ENCODE results near the gene NOS3. TPM values are rescaled to one million over a fixed set of nuclear protein-coding genes. Genes with fewer than 3 reads are reported as not detected.

Gene NOS3
- total RNA-seq, 1 donor from 2014 or later = 0.22 TPM

DNA sequence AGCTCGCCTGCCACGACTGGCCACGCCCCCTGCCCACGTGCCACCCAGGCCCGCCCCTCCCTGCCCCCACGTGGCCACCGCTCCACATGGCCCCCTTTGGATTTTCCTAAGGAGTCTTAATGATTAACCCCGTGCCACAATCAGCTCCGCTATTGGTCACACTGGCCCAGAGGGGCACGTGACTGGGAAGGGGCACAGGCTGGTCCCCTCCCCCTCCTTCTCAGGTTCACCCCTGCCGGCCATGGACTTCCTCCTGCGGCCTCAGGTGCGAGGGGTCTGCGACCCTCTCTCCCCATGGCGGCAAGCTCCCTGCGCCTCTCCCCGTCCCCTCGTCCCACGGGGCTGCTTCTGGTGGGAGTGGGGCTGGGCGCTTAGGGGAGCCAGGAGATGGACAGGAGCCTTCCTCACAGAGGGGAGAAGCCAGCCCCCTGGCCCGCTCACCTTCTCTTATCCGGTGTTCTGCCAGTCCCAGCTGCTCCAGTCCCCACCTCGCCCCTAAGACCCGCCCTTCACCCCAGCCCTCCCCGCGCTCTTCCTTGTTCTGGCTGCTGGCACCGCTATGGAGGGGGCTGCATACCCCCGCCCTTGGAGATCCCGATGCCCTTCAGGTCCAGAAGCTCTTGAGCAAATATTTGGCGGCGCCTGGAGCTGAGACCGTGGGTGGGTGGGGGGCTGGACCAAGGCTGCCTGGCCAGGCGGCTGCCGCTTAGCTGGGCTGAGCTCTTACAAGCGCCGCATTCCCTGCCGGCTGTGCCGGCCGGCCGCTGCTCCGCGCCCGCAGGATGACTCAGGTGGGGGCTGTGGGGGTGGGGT, 71.8 kb downstream of the NOS3 start:
- H3K27me3 Mint-ChIP-seq = no peaks in the 10 kb centered on the region
- H3K36me3 Mint-ChIP-seq (ENCODE audit: low read depth) = peaks cover 33% of the 10 kb centered on the region
- DNase-seq (no peak), ATAC-seq (ENCODE audit: low read depth) (no peak)
- ChIA-PET CTCF (no interaction called here), POLR2A (interaction anchor here (0.6 to 0.9 kb wide), 2 partner anchors 50 to 814 kb away, joined by 3 read pairs; partner anchors contain the start of gene PRKAG2)
- intact Hi-C loops (cut with micrococcal nuclease) = no loop called here
- H3K4me3 Mint-ChIP-seq = no peak overlapping the region
- H3K27ac Mint-ChIP-seq = no peak overlapping the region
- peaks cover 27% of the 10 kb centered on the region for H3K4me1 Mint-ChIP-seq
- H3K9me3 Mint-ChIP-seq = no peaks in the 10 kb centered on the region
- TF ChIP-seq, protein P1, sequence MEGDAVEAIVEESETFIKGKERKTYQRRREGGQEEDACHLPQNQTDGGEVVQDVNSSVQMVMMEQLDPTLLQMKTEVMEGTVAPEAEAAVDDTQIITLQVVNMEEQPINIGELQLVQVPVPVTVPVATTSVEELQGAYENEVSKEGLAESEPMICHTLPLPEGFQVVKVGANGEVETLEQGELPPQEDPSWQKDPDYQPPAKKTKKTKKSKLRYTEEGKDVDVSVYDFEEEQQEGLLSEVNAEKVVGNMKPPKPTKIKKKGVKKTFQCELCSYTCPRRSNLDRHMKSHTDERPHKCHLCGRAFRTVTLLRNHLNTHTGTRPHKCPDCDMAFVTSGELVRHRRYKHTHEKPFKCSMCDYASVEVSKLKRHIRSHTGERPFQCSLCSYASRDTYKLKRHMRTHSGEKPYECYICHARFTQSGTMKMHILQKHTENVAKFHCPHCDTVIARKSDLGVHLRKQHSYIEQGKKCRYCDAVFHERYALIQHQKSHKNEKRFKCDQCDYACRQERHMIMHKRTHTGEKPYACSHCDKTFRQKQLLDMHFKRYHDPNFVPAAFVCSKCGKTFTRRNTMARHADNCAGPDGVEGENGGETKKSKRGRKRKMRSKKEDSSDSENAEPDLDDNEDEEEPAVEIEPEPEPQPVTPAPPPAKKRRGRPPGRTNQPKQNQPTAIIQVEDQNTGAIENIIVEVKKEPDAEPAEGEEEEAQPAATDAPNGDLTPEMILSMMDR (IDR thresholded peaks at IDR 0.05) = no peak

DNA sequence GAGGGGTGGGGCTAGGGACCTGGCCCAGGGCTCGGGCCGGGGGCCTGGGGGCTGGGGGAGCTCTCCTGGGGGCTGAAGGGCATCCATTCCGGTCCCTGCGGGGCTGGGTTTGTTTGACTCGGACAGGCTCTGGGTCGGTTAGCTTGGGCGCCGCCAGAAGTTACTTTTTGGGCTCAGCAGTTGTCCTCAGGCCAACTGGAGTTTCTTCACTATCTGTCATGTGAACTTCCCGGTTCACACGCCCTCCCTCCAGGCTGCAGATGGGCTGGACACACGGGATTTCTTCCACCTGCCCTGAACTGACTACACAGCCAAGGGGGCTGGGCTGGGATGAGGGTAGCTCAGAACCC, 72.4 kb downstream of the NOS3 start:
- Mint-ChIP-seq H3K27me3 (no peaks in the 10 kb centered on the region), H3K4me1 (peaks cover 27% of the 10 kb centered on the region), H3K36me3 (ENCODE audit: low read depth) (peaks cover 38% of the 10 kb centered on the region), H3K27ac (no peak overlapping the region), H3K9me3 (no peaks in the 10 kb centered on the region), H3K4me3 (no peak overlapping the region)
- ChIA-PET POLR2A (interaction anchor here (0.6 to 0.9 kb wide), 3 partner anchors 17 to 814 kb away, joined by 3 read pairs; partner anchors contain the start of genes FASTK and PRKAG2), CTCF (no interaction called here)
- intact Hi-C loops (cut with micrococcal nuclease) = no loop called here
- TF ChIP-seq, protein P1 (IDR thresholded peaks at IDR 0.05) = no peak
- DNase-seq (no peak), ATAC-seq (ENCODE audit: low read depth) (no peak)

Other genes with a start within 250 kb of the NOS3 start
- gene TMEM176B, start 190.7 kb upstream of the NOS3 start, total RNA-seq = 0.47 TPM in 1 of 2 replicates, not detected in the other
- not detected in 2 replicates for gene TMEM176A, start 190.2 kb upstream of the NOS3 start, total RNA-seq
- not detected in 2 replicates for gene AOC1, start 138.5 kb upstream of the NOS3 start, total RNA-seq
- gene KCNH2, start 12.7 kb upstream of the NOS3 start, total RNA-seq = 0.12 and 0.29 TPM in 2 replicates
- gene ATG9B, start 33.5 kb downstream of the NOS3 start, total RNA-seq = 1.8 and 2.3 TPM in 2 replicates
- 38.9 and 46.5 TPM in 2 replicates for gene ABCB8, start 37.4 kb downstream of the NOS3 start, total RNA-seq
- gene ASIC3, start 57.5 kb downstream of the NOS3 start, total RNA-seq = 1.2 TPM in 2 replicates
- 7.5 and 8.1 TPM in 2 replicates for gene CDK5, start 66.9 kb downstream of the NOS3 start, total RNA-seq
- gene SLC4A2, start 68.6 kb downstream of the NOS3 start, total RNA-seq = 69.1 and 72.5 TPM in 2 replicates
- 97.6 and 103 TPM in 2 replicates for gene FASTK, start 89.8 kb downstream of the NOS3 start, total RNA-seq
- gene TMUB1, start 92.5 kb downstream of the NOS3 start, total RNA-seq = 40.5 and 43.5 TPM in 2 replicates
- 6.5 and 7.4 TPM in 2 replicates for gene AGAP3, start 95.5 kb downstream of the NOS3 start, total RNA-seq
- gene GBX1, start 176.7 kb downstream of the NOS3 start, total RNA-seq = not detected in 2 replicates
- gene ASB10, start 196.2 kb downstream of the NOS3 start, total RNA-seq = not detected in 2 replicates
- 0.76 and 1.8 TPM in 2 replicates for gene H2BK1, start 219.5 kb downstream of the NOS3 start, total RNA-seq
- gene ABCF2, start 236.2 kb downstream of the NOS3 start, total RNA-seq = 47.3 and 52.4 TPM in 2 replicates
- gene CHPF2, start 241.5 kb downstream of the NOS3 start, total RNA-seq = 32.4 and 41.2 TPM in 2 replicates